ENCODE results near the gene HYAL2. TPM values are rescaled to one million over a fixed set of nuclear protein-coding genes. Genes with fewer than 3 reads are reported as not detected.

Gene HYAL2
- total and polyA plus RNA-seq, 9 of the 15 experiments (the other 6 are each of a cell fraction or from before 2014, with no cell fraction given): 0.36 to 22.7 (median 11.4) TPM; not detected in 1

DNA sequence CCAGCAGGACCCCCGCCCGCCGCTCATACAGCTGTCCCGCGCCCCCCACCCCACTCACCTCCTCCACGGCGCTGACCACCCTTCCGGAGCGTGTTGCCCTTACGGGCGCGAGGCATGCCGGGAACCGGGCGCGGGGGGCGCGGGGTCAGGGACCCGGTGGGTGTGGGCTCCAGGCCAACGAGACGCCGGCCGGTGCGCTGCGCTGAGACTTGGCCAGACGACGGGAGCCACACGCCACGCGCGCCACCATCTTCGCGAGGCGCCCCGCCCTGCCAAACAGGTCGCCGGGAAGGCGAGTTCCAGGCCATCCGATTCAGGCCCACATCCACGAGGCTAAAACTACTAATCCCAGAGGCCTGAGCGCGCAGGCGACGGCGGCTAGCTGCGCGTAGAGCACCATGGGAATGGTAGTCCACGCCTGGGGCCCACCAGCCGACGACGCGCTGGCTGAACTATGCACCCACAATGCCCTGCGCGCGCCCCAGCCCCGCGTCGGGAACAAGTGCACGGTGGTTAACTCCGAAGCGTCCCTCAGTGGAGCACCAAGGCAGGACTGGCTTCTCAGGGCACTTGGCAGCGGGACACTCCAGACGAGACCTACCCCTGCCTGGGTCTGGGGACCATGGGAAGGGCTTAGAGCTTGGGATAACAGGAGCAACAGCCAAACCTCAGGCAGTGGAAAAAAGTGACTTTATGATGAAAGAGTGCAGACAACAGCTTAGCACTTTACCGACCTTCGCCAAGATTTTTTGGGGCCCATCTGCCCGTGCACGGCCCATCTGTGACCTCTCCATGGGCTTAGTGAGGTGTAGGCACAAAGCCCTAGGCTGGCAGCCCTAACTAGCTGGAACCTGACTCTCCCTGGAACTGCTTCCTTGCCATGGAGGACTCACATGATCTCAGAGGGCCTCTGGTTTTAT is 30.1 kb downstream of the HYAL2 start, which contains the start of gene IFRD2 (continued):
- no peak for TF ChIP-seq ASH1L (IDR thresholded peaks at IDR 0.05; ENCODE audit: borderline replicate concordance, low read depth, partially characterized antibody)
- TF ChIP-seq, protein P1, sequence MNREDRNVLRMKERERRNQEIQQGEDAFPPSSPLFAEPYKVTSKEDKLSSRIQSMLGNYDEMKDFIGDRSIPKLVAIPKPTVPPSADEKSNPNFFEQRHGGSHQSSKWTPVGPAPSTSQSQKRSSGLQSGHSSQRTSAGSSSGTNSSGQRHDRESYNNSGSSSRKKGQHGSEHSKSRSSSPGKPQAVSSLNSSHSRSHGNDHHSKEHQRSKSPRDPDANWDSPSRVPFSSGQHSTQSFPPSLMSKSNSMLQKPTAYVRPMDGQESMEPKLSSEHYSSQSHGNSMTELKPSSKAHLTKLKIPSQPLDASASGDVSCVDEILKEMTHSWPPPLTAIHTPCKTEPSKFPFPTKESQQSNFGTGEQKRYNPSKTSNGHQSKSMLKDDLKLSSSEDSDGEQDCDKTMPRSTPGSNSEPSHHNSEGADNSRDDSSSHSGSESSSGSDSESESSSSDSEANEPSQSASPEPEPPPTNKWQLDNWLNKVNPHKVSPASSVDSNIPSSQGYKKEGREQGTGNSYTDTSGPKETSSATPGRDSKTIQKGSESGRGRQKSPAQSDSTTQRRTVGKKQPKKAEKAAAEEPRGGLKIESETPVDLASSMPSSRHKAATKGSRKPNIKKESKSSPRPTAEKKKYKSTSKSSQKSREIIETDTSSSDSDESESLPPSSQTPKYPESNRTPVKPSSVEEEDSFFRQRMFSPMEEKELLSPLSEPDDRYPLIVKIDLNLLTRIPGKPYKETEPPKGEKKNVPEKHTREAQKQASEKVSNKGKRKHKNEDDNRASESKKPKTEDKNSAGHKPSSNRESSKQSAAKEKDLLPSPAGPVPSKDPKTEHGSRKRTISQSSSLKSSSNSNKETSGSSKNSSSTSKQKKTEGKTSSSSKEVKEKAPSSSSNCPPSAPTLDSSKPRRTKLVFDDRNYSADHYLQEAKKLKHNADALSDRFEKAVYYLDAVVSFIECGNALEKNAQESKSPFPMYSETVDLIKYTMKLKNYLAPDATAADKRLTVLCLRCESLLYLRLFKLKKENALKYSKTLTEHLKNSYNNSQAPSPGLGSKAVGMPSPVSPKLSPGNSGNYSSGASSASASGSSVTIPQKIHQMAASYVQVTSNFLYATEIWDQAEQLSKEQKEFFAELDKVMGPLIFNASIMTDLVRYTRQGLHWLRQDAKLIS (CRISPR knock-in tag; IDR thresholded peaks at IDR 0.05): 0 out of 2 replicates have a peak, but pooled peaks have one; percentile 70
- no peak for TF ChIP-seq EWSR1 (IDR thresholded peaks at IDR 0.05; ENCODE audit: borderline replicate concordance, low read depth, partially characterized antibody)
- no peak for TF ChIP-seq RAD21 (CRISPR knock-in tag; conservative IDR thresholded peaks at IDR 0.05 in 1 of 2, IDR thresholded peaks at IDR 0.05 in 1 of 2)
- no peak for TF ChIP-seq ZC3H4 (CRISPR knock-in tag; IDR thresholded peaks at IDR 0.05; ENCODE audit: borderline replicate concordance)
- no peak for TF ChIP-seq ZNF444 (CRISPR knock-in tag; IDR thresholded peaks at IDR 0.05)
- TF ChIP-seq, protein P2, sequence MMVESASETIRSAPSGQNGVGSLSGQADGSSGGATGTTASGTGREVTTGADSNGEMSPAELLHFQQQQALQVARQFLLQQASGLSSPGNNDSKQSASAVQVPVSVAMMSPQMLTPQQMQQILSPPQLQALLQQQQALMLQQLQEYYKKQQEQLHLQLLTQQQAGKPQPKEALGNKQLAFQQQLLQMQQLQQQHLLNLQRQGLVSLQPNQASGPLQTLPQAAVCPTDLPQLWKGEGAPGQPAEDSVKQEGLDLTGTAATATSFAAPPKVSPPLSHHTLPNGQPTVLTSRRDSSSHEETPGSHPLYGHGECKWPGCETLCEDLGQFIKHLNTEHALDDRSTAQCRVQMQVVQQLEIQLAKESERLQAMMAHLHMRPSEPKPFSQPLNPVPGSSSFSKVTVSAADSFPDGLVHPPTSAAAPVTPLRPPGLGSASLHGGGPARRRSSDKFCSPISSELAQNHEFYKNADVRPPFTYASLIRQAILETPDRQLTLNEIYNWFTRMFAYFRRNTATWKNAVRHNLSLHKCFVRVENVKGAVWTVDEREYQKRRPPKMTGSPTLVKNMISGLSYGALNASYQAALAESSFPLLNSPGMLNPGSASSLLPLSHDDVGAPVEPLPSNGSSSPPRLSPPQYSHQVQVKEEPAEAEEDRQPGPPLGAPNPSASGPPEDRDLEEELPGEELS (CRISPR knock-in tag; IDR thresholded peaks at IDR 0.05; ENCODE audit: borderline replicate concordance): no peak
- no peak for TF ChIP-seq TCF7 (IDR thresholded peaks at IDR 0.05; ENCODE audit: borderline replicate concordance)
- no peak for TF ChIP-seq CEBPB (tag; IDR thresholded peaks at IDR 0.05)
- TF ChIP-seq TEAD1 (CRISPR knock-in tag; IDR thresholded peaks at IDR 0.05): peak in 1 of 2 experiments; percentile 92; a peak in 3 of 4 replicates
- peak; percentile 94 for TF ChIP-seq DMBX1 (CRISPR knock-in tag; IDR thresholded peaks at IDR 0.05; ENCODE audit: borderline replicate concordance)
- TF ChIP-seq CREB5 (CRISPR knock-in tag; IDR thresholded peaks at IDR 0.05): no peak
- TF ChIP-seq POU5F1 (IDR thresholded peaks at IDR 0.05; ENCODE audit: borderline replicate concordance, low read depth, low read length, partially characterized antibody): peak; percentile 74
- no peak for TF ChIP-seq ZZZ3 (IDR thresholded peaks at IDR 0.05)
- no peak for TF ChIP-seq FIP1L1 (IDR thresholded peaks at IDR 0.05; ENCODE audit: low read depth, low read length, poor library complexity, severe bottlenecking)
